OCI-LY7 (cell line): Measurements from ENCODE around the gene GRAMD2A. TPM values are rescaled to one million over a fixed set of nuclear protein-coding genes. Genes with fewer than 3 reads are reported as not detected.

Experiments used
- BruUV-seq: library from RNA; stranded (reverse); fragments of 400-500 nt; replicated peaks from 2 replicates; lab custom pipeline; 2021; lab: Mats Ljungman, UMichigan
- CTCF ChIA-PET: fragments of 300-600 bp; sonication (Branson Sonifier 250); formaldehyde crosslinking; loops from one replicate; lab custom pipeline; 2022; ENCODE audit warnings: antibody characterized with exemption; ENCODE audit not compliant: unreplicated experiment; lab: Charles Lee
- POLR2A ChIA-PET: fragments of 300-600 bp; sonication (Branson Sonifier 250); formaldehyde crosslinking; loops from one replicate; lab custom pipeline; 2022; ENCODE audit warnings: antibody characterized with exemption; lab: Charles Lee
- DNase-seq: peaks from one replicate; pipeline ENCODE4 v3.0.0-alpha.2; 2015; ENCODE audit warnings: low spot score
- H2AFZ ChIP-seq: fragments of 200-600 bp; sonication (generic), shearing (Covaris generic); 2 replicates; pipeline ENCODE4 v1.6.1; 2014; ENCODE audit warnings: mild to moderate bottlenecking, antibody characterized with exemption, low read length, moderate library complexity
- H3K27ac ChIP-seq: fragments of 200-600 bp; sonication (generic); 2 replicates; pipeline ENCODE4 v1.5.1; 2014; ENCODE audit warnings: mixed run types, low read depth, mild to moderate bottlenecking, moderate library complexity, low read length, inconsistent platforms; ENCODE audit not compliant: poor library complexity, severe bottlenecking
- H3K36me3 ChIP-seq: fragments of 200-600 bp; sonication (generic); 2 replicates; pipeline ENCODE4 v1.6.1; 2014; ENCODE audit warnings: mild to moderate bottlenecking, antibody characterized with exemption, low read length, moderate library complexity, mixed read lengths; ENCODE audit not compliant: insufficient read depth
- H3K4me1 ChIP-seq: fragments of 200-600 bp; sonication (generic); 2 replicates; pipeline ENCODE4 v1.5.1; 2014; ENCODE audit warnings: mild to moderate bottlenecking, low read length; ENCODE audit not compliant: insufficient read depth, poor library complexity, severe bottlenecking
- H3K4me2 ChIP-seq: fragments of 200-600 bp; sonication (generic); 2 replicates; pipeline ENCODE4 v1.6.1; 2014; ENCODE audit warnings: mild to moderate bottlenecking, low read length
- H3K4me3 ChIP-seq: fragments of 200-600 bp; sonication (generic); 2 replicates; pipeline ENCODE4 v1.5.1; 2014; ENCODE audit warnings: mild to moderate bottlenecking, low read depth, low read length; ENCODE audit not compliant: poor library complexity, severe bottlenecking
- H3K79me2 ChIP-seq: fragments of 200-600 bp; sonication (generic); 2 replicates; pipeline ENCODE4 v1.6.1; 2016; ENCODE audit warnings: low read depth, mild to moderate bottlenecking, low read length, moderate library complexity, mixed read lengths; ENCODE audit not compliant: insufficient read depth
- H3K9me2 ChIP-seq: fragments of 200-600 bp; sonication (generic); 2 replicates; pipeline ENCODE4 v1.6.1; 2016; ENCODE audit warnings: mild to moderate bottlenecking, low read length, mixed read lengths; ENCODE audit not compliant: insufficient read depth
- H3K9me3 ChIP-seq: fragments of 200-600 bp; sonication (generic); 2 replicates; pipeline ENCODE4 v1.6.1; 2014; ENCODE audit warnings: mild to moderate bottlenecking, mixed run types, low read length, mixed read lengths
- H4K20me1 ChIP-seq: fragments of 200-600 bp; sonication (generic); 2 replicates; pipeline ENCODE4 v1.6.1; 2014; ENCODE audit warnings: mild to moderate bottlenecking, antibody characterized with exemption, low read length, moderate library complexity, mixed read lengths; ENCODE audit not compliant: insufficient read depth
- EZH2phosphoT487 ChIP-seq: fragments of 200-600 bp; sonication (generic); IDR thresholded peaks from 2 replicates; pipeline ENCODE4 v1.6.1; 2018; ENCODE audit warnings: low read depth, borderline replicate concordance, mild to moderate bottlenecking, mixed run types, antibody characterized with exemption, low read length, moderate library complexity, mixed read lengths
- intact Hi-C: fragments of 100-400 bp; cut with micrococcal nuclease; formaldehyde crosslinking; loops from one replicate; pipeline ENCODE4 v1.10.0; 2022; ENCODE audit not compliant: unreplicated experiment
- total RNA-seq, 2 experiments: library from RNA; depleted of rRNA in 1 of 2; stranded (reverse); fragments of >200 nt in 1 of 2; shearing (Covaris generic) in 1 of 2; gene quantifications; 2 replicates each; pipeline ENCODE4 v1.2.3, GENCODE V29; 2014 to 2022
- TF ChIP-seq, protein P1 (sequence below): fragments of 200-600 bp; sonication (generic); conservative IDR thresholded peaks from 2 replicates; pipeline ENCODE4 v1.5.1; 2014; ENCODE audit warnings: mild to moderate bottlenecking, antibody characterized with exemption, low read length, moderate library complexity, mixed read lengths

The GRAMD2A gene
- total RNA-seq, 2 experiments from 2014 or later: not detected

DNA sequence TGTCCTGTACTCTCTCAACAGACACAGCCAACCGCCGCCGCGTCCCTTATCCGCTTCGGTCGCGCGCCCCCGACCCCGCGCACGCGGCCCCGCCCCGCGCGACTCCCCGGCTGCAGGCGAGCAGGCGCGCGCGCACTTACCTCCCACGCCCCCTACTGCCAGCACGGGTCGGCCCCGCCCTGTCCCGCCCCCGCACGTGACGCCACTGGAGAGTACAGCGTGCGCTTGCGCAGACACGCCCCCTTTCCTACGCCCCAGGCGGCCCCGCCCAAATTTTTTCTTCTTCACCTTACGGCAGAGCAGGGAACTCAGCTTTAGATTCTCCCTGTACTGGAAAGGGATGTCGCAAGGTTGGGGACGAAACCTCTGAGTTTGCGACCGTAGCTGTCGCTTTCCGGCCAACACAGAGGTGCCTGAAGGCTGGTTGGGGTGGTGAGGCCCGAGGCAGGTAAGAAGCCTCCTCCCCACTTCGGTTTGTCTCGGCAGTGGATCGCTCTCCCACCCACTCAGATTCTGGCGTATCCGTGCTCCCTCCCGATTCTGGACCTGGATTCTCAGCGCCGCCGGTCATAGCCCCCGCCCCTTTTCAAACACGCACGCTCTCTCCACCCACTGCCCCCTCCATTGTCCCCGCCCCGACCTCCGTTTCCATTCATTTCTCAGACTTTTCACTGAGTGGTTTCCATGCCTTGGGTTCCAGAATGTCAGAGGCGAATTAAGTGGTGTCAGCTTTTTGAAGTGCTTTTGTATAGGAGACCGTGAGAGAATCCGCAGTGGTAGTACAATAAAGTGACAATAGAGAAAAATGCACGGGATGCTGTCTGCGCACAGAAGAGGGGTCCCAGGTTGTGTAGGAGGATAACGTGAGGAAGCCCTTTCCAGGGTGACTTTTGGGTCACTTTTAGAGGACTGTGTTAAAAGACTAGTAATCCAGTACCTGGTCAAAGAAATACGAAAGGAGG lies 79.3 kb downstream of the GRAMD2A start, which contains the start of the genes MYO9A and SENP8:
MYO9A (minus strand) TSS at position 134 of the 962 bp plus-strand sequence. CDS start 71,587 bp downstream, outside the sequence.
SENP8 (plus strand) TSS at position 387 of the 962 bp plus-strand sequence. CDS start 21,221 bp downstream, outside the sequence.
- peak within 1 kb of the TSS; percentile 82 for H2AFZ ChIP-seq

DNA sequence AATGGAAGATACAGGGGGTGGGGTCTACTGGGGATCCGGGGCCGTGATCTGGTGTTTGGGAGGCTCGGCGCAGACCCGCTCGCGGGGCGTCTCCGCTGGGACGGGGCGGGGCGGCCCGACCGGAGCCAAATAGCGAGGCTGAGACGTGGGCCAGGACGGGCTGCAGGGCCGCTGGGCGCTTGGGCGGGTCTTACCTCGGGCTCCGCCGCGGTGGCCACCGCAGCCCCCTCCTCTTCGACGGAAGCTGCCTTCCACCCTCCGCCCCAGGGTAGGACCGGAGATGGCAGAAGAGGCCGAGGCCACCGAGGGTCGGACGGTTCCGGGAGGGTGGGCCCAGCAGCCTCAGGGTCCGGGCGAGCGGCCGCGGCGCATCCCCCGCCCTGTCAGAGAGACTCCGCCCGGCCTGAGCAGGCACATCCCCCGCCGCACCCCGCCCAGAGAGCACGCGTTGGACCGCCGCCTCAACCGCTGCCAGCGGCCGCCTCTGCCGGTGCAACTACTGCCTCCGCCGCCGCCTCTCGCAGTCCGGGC lies 80.0 kb downstream of the GRAMD2A start:
- Histone ChIP-seq H3K79me2 (peaks cover 47% of the 10 kb centered on the region), H3K27ac (peak overlapping the region; percentile 71)
- CTCF ChIA-PET: interaction anchor here (0.9 kb wide), 1 partner anchor 13 kb away, joined by 4 read pairs; no protein-coding TSS in a partner anchor

More for the DNA sequence above, 79.3 kb downstream of the GRAMD2A start, which contains the start of the genes MYO9A and SENP8:
- Histone ChIP-seq H3K4me3 (peak within 1 kb of the TSS; percentile 79), H3K79me2 (peaks cover 40% of the 10 kb centered on the region), H3K27ac (peak within 1 kb of the TSS; percentile 71), H4K20me1 (peaks cover 11% of the 10 kb centered on the region; the same call in 1 of the 2 replicates), H3K9me3 (no peaks in the 10 kb centered on the region), H3K4me1 (peaks cover 20% of the 10 kb centered on the region), H3K4me2 (peak within 1 kb of the TSS; percentile 94), H3K9me2 (no peaks in the 10 kb centered on the region), H3K36me3 (no peaks in the 10 kb centered on the region)
- CTCF ChIA-PET: interaction anchor here (0.9 kb wide), 1 partner anchor 14 kb away, joined by 4 read pairs; no protein-coding TSS in a partner anchor
- POLR2A ChIA-PET: interaction anchor here (0.5 to 1.6 kb wide), 11 partner anchors 8 to 341 kb away, joined by 3 to 9 read pairs (median 3); no protein-coding TSS in a partner anchor
- BruUV-seq: TSS peak; percentile 86
- no peak for TF ChIP-seq EZH2phosphoT487
- TF ChIP-seq, protein P1, sequence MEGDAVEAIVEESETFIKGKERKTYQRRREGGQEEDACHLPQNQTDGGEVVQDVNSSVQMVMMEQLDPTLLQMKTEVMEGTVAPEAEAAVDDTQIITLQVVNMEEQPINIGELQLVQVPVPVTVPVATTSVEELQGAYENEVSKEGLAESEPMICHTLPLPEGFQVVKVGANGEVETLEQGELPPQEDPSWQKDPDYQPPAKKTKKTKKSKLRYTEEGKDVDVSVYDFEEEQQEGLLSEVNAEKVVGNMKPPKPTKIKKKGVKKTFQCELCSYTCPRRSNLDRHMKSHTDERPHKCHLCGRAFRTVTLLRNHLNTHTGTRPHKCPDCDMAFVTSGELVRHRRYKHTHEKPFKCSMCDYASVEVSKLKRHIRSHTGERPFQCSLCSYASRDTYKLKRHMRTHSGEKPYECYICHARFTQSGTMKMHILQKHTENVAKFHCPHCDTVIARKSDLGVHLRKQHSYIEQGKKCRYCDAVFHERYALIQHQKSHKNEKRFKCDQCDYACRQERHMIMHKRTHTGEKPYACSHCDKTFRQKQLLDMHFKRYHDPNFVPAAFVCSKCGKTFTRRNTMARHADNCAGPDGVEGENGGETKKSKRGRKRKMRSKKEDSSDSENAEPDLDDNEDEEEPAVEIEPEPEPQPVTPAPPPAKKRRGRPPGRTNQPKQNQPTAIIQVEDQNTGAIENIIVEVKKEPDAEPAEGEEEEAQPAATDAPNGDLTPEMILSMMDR: peak; percentile 33
- peak; percentile 99 for DNase-seq
- intact Hi-C loops: loop anchor here (5.0 kb wide), 2 partner anchors 109 to 154 kb away; partner anchors contain the start of gene PARP6

More for the DNA sequence above, 80.0 kb downstream of the GRAMD2A start:
- Histone ChIP-seq H3K4me1 (peaks cover 20% of the 10 kb centered on the region), H3K4me2 (peak overlapping the region; percentile 94), H3K9me2 (no peaks in the 10 kb centered on the region), H2AFZ (peak overlapping the region; percentile 58; the same call in 1 of the 2 replicates), H3K4me3 (peak overlapping the region; percentile 79), H3K36me3 (no peaks in the 10 kb centered on the region), H3K9me3 (no peaks in the 10 kb centered on the region), H4K20me1 (peaks cover 16% of the 10 kb centered on the region; the same call in 1 of the 2 replicates)
- TF ChIP-seq, protein P1: no peak
- TF ChIP-seq EZH2phosphoT487: no peak
- intact Hi-C loops: loop anchor here (1.0 to 5.0 kb wide), 4 partner anchors 41 to 155 kb away; partner anchors contain the start of gene PARP6
- BruUV-seq: no TSS peak
- DNase-seq: peak; percentile 76
- POLR2A ChIA-PET: interaction anchor here (0.6 to 1.6 kb wide), 6 partner anchors 8 to 80 kb away, joined by 3 to 9 read pairs (median 6); no protein-coding TSS in a partner anchor
